GM18519 (cell line): ENCODE measurements around the gene MTCL3.

Experiments
- ATAC-seq: cut with Tn5 transposase; IDR thresholded peaks from one replicate; pipeline ENCODE4 v1.9.1; 2021; ENCODE audit warnings: mild to moderate bottlenecking, moderate library complexity; ENCODE audit not compliant: unreplicated experiment, low FRiP score

Gene MTCL3

DNA sequence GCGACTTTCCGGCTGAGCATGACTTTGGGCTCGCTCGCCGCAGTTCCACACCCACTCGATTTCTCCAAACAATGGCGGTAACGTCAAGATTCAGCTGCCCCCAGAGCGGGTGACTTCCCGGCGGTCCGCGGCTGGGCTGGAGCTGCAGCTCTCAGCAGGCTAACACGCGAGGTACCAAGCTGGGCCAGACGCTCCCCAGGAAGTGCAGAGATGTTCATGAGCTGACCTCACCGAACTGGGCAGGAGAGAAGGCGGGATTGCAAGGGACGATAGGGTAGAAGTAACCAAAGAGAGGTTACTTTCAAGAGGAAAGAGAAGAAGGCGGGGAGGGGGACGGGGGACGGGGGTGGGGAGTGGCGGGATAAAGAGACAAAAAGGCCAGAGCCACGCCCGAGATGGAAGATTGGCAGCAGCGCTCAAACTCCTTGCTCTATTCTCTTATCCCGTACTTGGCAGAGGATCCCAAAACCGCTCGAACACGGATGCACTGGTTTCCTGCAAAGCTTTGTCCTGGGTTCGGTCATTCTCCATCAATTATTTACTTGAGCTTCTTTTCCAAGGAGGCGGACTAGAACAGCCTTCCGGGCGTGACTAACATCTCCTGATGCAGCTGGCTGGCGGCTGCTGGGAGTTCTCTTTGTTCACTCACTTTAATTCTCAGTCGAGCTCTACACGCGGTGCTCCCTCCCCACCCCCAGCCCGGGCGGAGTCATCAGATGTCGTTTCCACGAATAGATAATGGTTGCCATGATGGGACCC is at the start of gene MTCL3:
TSS of gene MTCL3 (minus strand) at position 626 of the 759 bp plus-strand sequence.
- no peak for ATAC-seq

DNA sequence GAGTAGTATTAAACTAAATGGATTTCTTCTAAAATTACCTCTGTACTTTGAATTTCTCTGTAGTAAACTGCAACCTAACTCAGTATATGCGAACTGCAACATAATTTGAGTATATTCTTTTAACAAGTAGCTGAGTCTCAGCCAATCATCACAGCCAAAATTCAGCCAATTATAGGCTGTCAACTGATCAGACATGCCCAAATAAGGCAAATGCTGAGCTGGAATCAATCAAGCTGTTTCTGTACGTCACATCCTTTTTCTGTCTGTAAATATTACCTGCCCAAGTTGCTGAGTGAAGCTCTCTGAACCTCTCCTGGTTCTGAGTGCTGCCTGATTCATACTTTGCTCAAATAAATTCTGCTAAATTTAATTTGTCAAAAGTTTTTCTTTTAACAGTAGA is 48.3 kb upstream of the MTCL3 start:
- no peak for ATAC-seq

DNA sequence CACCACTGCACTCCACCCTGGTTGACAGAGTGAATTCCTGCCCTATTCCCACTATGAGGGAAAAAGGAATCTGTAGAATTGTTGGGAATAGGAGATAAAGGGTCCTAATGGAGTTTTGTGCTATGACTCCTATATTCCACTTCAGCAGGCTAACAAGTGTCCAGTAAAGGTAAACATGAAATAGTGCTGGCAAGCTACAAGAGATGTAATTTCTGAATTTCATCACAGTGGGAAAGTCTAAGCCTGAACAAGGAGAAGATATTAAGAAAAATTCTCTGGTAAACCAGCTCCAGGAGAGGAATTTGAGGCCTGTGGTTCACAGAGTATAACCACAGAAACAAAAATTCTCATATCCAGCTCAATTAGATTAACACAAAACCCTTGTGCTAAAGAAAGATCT is 47.5 kb upstream of the MTCL3 start:
- no peak for ATAC-seq

DNA sequence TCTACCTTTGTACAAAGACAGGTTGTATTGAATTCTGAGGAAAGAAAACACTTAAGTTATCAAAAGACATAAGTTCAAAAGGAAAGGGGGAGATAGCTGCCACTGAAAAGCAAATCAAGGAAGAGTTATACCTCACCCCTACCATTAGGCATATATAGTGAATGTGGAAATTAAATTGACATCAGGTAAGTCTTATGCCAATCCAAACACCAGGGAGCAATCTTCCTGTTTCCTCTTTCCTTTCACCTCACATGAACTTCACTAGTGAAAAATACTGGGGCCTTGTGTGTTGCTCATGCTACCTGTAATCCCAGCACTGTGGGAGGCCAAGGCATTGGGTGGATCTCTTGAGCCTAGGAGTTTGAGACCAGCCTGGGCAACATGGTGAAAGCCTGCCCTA is 47.0 kb upstream of the MTCL3 start:
- no peak for ATAC-seq

DNA sequence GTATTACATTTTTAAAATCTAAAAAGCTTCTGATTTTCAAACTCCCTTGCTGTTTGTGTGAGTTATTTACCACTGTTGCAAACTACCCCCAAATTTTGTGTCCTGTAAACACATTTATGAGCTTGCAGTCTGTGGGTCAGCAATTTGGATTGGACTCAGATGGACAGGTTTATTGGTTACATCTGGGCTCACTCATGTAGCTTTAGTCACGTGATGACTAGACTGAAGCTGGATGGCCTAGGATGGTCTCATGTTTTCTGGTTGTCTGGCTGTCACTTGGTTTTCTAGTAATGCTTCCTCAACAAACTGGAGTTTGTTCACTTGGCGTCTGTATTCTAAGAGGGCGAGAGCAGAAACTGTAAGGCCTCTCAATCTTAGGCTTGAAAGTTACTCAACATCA is 45.6 kb upstream of the MTCL3 start:
- no peak for ATAC-seq

DNA sequence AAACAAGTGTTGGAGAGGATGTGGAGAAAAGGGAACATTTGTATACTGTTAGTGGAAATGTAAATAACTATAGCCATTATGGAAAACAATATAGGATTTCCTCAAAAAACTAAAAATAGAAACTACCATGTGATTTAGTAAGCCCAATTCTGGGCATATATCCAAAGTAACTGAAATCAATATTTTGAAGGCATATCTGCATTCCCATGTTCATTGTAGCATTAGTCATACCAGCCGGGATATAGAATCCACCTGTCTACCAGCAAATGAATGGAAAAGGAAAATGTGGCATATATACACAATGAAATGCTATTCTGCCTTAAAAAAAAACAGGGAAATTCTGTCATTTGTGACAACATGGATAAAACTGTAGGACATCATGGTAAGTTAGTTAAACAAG is 42.5 kb upstream of the MTCL3 start:
- no peak for ATAC-seq

DNA sequence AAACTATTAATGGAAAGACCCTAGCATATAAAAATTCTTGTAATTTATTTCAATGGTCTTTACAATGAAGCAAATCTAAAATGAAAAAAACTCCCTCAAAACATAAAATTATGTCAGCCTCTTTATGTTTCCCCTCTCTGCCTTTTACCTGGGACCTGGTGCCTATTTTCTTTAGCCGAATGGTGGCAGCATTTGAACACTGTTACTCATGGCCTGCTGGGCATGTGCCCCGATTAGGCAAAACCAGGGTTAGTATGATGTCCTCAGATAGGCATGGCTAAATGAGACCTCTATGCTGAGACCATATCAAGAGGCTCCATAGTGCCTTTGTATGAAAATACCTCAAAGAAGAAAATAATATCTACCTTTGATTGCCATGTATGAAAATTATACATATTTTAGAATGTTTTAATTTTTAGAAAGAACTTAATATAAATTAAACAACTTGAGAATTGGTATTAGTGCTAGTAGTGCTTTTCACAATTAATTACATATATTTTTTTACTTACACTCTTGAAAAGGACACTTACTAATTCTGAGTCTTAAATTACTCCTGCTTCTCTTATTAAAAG is 35.4 kb upstream of the MTCL3 start:
- peak; percentile 68 for ATAC-seq

DNA sequence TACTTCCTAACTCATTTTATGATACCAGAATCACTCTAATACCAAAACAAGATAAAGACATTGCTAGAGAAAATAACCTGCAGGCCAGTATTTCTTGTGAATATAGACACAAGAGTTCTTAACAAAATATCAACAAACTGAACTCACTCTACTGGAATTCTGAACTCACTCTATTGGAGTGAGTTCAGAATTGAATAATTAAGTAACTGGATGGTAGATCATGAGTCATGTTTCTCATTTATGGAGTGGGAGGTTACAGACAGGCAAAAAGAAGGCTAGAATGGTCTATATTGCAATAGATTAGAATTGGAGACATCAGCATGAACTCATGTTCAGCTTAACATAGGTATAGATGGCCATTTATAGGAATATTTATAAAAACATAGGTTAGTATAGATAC is 31.3 kb upstream of the MTCL3 start:
- no peak for ATAC-seq

DNA sequence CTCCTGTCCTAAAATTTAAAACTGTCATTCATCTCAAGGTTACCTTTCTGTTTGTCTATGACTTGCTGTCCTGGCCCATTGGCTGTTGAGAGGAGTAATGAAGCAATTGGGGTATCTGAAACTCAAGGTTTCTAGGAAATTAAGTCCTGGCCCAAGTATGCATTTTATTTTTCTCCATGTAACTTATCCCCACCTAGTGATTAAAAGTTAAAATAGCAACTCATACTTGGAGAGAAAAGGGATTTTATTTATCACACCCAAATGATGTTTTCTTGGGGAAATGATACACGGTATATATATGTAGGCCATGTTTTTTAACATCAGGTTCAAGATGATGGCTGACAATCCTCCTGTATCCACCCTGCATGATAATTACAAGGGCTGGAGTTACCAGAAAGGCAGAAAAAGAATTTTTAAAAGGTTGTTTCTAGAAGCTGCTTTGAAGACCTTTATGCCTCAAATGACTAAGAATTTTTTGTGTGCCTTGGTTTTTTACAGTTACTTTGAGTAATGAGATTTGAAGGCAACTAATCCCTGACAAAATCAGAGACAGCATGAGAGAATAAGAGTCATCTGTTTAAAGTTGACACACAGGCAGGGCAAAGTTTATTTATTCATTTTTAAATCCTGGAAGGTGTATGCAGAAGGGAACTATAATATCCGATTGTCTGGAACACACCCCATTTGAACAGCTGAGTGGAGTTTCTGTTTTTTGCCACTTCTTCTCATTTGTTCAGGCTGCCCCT is 28.9 kb upstream of the MTCL3 start:
- ATAC-seq = no peak

DNA sequence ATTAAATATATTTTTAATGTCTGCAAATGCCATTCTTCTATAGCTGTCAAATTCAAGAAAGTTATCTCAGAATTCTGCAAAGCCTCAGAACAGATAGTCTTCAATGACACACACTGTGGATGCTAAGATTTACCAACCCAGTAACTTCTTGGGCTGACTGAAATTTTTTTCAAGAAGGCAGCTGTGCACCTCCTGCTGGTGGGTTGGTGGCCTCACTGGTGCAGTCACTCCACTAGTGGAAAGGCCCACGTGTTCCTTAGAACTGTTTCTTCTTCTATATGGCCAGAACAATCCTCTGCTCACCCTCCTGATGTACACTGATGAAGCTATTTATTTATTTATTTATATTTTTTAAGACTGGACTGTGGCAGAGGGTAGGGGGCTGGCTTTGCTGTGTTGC is 28.1 kb upstream of the MTCL3 start:
- ATAC-seq = no peak

DNA sequence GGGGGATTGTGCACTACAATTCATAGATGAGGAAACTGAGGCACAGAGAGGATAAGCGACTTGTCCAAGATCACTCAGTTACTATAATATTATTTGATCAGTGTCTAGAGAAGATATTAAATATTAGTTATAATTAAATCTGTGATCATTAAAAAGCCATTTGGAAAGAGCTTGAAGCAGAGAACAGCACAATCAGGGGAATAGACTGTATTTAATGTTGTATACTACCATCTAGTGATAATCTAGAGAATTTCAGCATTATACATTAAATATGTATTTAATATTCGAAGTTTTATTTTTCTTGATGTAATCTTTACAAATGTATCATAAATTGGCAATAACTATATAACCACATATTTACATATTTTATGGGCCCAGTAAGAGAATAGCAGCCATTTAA is 20.1 kb upstream of the MTCL3 start:
- ATAC-seq = peak; percentile 52

DNA sequence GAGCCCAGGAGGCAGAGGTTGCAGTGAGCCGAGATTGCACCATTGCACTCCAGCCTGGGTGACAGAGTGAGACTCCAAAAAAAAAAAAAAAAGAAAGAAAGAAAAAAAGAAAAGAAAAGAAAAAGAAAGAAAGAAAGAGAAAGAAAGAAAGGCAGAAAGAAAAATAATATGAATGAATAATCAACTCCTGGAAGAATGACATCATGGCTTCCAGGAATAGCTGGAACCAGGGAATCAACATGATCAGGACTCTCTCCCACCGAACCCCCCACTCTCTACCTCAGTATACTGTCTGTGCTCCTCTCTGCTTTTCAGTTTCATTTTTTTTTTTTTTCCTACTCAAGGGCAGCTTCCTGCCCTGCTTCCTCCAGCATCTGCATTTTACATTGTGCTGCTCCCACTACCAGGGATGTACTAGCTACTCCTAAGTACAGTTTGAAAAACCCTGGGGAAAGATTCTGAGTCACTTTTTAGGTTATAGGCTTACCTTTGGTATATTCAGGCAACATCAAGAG is 19.7 kb upstream of the MTCL3 start:
- ATAC-seq = no peak

DNA sequence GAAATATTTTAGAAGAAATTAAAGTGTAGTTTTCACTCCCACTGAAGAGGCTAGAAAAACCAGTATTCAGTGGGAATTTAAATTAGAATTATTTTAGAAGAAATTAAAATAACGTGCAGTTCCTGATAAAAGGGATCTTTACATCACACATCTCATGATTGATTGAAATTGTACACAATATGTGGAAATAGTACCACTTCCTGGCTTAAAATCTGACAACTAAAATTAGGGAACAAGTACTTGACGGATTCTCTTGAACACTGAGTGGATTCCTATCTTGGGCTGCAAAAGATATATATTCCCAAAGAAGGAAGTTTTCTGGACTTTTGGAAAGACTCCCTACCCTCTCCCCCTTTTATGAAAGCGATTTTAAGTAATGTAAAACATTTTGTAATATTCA is 14.6 kb upstream of the MTCL3 start:
- no peak for ATAC-seq

DNA sequence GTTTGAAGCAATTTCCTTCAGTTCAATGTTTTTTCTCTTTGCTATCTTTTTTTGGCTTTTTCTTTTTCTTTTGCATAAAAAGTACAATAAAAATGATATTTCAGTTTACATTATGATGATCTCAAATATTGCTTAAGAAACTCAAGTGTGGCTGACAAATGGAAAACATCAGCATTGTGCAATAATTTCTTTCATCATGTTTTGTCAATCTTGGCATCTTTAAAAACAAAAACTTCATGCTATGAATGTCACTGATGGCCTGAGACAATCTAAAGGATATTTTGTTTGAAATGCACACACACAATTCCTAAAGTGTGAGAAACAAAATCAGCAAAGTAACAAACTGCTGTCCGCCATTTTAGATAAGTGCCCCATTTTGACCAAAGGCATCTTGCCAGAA is 13.9 kb upstream of the MTCL3 start:
- ATAC-seq = no peak

DNA sequence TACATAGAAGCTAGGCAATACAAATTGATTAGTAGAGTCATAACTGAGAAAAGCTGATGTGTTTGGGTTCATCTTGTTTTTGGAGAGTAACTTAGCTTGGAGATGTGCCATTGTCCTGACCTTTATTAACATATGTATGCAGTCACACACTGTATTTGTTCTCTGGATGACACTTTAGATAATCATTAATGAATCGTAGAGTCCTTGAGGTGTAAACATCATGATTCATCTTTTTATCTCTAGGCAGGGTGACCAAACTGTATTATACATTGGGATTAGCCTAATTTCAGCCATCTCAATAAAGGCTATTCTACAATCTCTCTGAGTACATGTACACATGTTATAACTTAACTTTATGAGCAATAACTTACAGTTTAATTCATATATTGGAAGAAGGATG is 3.6 kb upstream of the MTCL3 start:
- no peak for ATAC-seq

DNA sequence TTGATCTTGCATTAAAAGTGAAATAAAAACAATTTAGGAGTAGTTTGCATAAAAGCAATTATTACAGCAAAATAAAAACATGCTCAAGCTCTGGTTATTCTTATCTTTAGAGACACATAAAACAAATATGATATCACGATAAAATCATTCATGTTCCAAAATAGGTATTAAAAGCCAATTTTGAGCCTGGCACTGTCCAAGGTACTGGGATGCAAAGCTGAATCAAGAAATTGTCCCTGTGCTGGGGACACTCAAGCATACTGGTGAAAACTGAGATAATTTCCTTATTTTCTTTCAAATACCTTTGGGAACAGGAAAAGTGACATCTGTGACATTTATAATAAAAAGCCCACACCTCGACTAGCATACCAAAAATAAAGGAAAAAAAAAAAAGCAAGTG is 931 bp upstream of the MTCL3 start:
- ATAC-seq = no peak

DNA sequence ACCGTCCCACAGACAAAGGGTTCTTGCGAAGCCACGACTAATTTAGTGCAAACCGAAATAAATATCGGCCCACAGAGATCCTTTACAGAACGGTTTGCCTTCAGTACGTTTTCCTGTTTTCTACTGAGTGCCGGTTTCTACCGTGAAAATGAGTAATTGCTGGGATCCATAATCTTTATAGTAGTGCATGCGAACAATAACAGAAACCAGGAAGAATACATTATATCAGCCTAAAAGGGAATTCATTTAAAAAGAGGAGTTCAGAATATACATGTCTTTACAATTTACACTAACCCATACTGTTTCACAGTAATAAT is 292 bp upstream of the MTCL3 start:
- ATAC-seq = no peak

DNA sequence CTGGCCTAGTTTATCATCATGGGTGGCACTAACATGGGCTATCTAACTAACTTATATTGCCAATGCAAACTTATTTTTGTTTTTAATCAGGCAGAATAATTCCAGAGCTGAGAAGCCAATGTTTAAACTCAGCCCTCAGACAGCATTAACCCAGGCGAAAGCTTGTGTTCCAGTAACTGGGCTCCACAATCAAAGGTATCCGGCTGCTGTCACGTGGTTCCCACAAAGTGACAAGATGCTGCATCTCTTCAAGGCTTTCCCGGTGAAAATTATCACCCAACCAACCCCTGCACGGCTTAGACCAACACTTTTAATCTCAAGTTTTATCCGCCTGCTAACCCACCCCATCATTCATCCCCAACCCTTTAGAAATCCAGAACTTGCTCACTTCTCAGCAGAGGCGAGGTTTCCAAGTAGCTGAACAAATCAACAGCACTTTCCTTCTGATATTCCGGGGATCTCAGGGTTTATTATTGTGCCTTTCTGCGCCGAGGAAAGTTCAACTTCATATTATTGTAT is 885 bp downstream of the MTCL3 start:
- ATAC-seq = no peak

DNA sequence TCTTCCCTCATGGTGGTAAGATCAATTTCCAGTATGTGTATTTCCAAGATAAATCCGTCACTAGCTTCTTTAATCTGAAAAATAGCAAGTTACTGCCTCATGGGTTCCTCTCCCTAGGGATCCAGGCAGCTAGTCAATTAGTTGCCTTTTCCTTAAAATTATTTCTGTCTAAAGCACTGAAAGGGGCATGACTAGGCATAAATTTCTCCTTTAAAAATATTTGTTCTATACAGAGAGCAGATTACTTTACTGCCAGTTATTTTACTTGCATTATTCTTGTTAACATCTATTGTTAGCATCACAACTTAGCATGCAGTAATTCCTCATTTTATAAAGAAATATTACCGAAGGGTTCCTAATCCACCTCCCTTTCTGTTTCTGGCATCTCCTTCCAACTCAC is 1.4 kb downstream of the MTCL3 start:
- ATAC-seq = no peak

DNA sequence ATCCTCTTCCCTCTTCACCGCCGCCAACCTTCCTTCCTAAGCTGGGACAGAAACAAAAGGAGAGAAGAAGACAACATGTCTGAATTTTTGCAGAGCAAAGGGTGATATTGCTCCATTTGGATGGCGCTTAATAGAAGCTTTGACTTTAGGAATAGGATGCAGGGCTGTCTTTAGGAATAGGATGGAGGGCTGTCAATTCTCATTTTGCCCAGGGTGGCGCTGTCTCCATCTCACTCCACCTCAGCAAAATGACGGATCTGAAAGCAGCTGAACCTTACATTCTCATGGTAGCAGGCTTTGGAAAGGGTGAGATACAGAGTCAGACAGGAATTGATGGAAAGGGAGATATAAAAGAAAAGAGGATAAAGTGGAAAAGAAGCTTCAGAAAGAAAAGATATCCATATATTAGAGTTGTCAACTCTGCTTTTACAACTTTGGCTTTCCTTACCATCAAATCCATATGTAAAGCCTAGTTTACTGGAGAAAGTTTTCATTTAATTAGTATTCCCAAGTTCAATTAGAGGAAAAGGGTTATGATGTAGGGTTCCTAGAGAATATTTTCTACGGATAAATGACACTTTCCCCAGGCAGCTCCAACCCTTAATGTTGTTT is 2.4 kb downstream of the MTCL3 start:
- peak; percentile 52 for ATAC-seq
